Liver (tissue), 9 donors: ENCODE measurements around the gene RASA3. TPM values are rescaled to one million over a fixed set of nuclear protein-coding genes. Genes with fewer than 3 reads are reported as not detected.

Experiments used
- DNase-seq: peaks from one replicate; pipeline ENCODE4 v3.0.0-alpha.2; 2017; ENCODE audit warnings: low spot score
- H3K27ac ChIP-seq, 2 donors: one replicate each; pipeline ENCODE4 v1.7.0; 2013; ENCODE audit warnings: inconsistent platforms in 2 of 2, low read length in 2 of 2, control low read depth in 1 of 2, low read depth in 1 of 2, mild to moderate bottlenecking in 1 of 2
- H3K27me3 ChIP-seq, 4 donors: one replicate each; pipeline versions ENCODE4 v1.6.1 to v1.7.0; 2013; ENCODE audit warnings: low read length in 3 of 4, inconsistent platforms in 1 of 4, mild to moderate bottlenecking in 1 of 4, moderate library complexity in 1 of 4; ENCODE audit not compliant: control insufficient read depth in 4 of 4, insufficient read depth in 4 of 4
- H3K36me3 ChIP-seq, 4 donors: one replicate each; pipeline versions ENCODE4 v1.6.1 to v1.7.0; 2013; ENCODE audit warnings: low read length in 3 of 4, mild to moderate bottlenecking in 3 of 4, low read depth in 1 of 4, moderate library complexity in 1 of 4; ENCODE audit not compliant: control insufficient read depth in 4 of 4, insufficient read depth in 3 of 4
- H3K4me1 ChIP-seq, 4 donors: one replicate each; pipeline versions ENCODE4 v1.6.1 to v1.7.0; 2013; ENCODE audit warnings: low read length in 3 of 4, mild to moderate bottlenecking in 3 of 4, moderate library complexity in 1 of 4; ENCODE audit not compliant: control insufficient read depth in 4 of 4, insufficient read depth in 4 of 4
- H3K4me3 ChIP-seq, 3 donors: one replicate each; pipeline versions ENCODE4 v1.6.1 to v1.7.0; 2013; ENCODE audit warnings: low read length in 3 of 3, control low read depth in 1 of 3, low read depth in 1 of 3, mild to moderate bottlenecking in 1 of 3
- H3K9ac ChIP-seq, 2 donors: one replicate each; pipeline ENCODE4 v1.7.0; 2013; ENCODE audit warnings: low read length in 2 of 2, mild to moderate bottlenecking in 2 of 2, moderate library complexity in 2 of 2, control low read depth in 1 of 2, low read depth in 1 of 2
- H3K9me3 ChIP-seq, 4 donors: one replicate each; pipeline versions ENCODE4 v1.6.1 to v1.7.0; 2013; ENCODE audit warnings: low read length in 3 of 4; ENCODE audit not compliant: control insufficient read depth in 4 of 4
- FOXA1 ChIP-seq: IDR thresholded peaks from 2 replicates; pipeline ENCODE4 v1.6.1; 2016; ENCODE audit warnings: antibody characterized with exemption
- FOXA2 ChIP-seq: IDR thresholded peaks from 2 replicates; pipeline ENCODE4 v1.6.1; 2016; ENCODE audit warnings: antibody characterized with exemption
- GABPA ChIP-seq, 2 donors: IDR thresholded peaks in 1 of 2; conservative IDR thresholded peaks in 1 of 2; 2 replicates each; pipeline ENCODE4 v1.6.1; 2016; ENCODE audit warnings: antibody characterized with exemption in 2 of 2, mild to moderate bottlenecking in 1 of 2, moderate library complexity in 1 of 2
- HNF4A ChIP-seq, 2 donors: conservative IDR thresholded peaks; 2 replicates each; pipeline ENCODE4 v1.6.1; 2016; ENCODE audit warnings: antibody characterized with exemption in 2 of 2, mild to moderate bottlenecking in 2 of 2
- HNF4G ChIP-seq: IDR thresholded peaks from 2 replicates; pipeline ENCODE4 v1.6.1; 2016; ENCODE audit warnings: antibody characterized with exemption
- JUND ChIP-seq, 2 donors: IDR thresholded peaks; 2 replicates each; pipeline ENCODE4 v1.6.1; 2016; ENCODE audit warnings: antibody characterized with exemption in 2 of 2
- NR2F2 ChIP-seq: IDR thresholded peaks from 2 replicates; pipeline ENCODE4 v1.6.1; 2016; ENCODE audit warnings: antibody characterized with exemption
- RAD21 ChIP-seq, 2 donors: IDR thresholded peaks; 2 replicates each; pipeline ENCODE4 v1.6.1; 2016; ENCODE audit warnings: antibody characterized with exemption in 2 of 2, mild to moderate bottlenecking in 2 of 2
- RXRA ChIP-seq, 2 donors: IDR thresholded peaks; 2 replicates each; pipeline ENCODE4 v1.6.1; 2017 to 2018; ENCODE audit warnings: antibody characterized with exemption in 2 of 2, mild to moderate bottlenecking in 1 of 2
- SP1 ChIP-seq: IDR thresholded peaks from 2 replicates; pipeline ENCODE4 v1.6.1; 2018; ENCODE audit warnings: antibody characterized with exemption, mild to moderate bottlenecking
- TAF1 ChIP-seq: conservative IDR thresholded peaks from 2 replicates; pipeline ENCODE4 v1.6.1; 2016; ENCODE audit warnings: antibody characterized with exemption, mild to moderate bottlenecking
- YY1 ChIP-seq: IDR thresholded peaks from 2 replicates; pipeline ENCODE4 v1.6.1; 2016; ENCODE audit warnings: antibody characterized with exemption, mild to moderate bottlenecking
- WGBS: extraction: QIAGEN DNeasy Blood & Tissue Kit; methylation state at CpG from one replicate; pipeline ENCODE4 v1.1.7; 2013; 5-methylcytosine and 5-hydroxymethylcytosine counted together
- polyA plus RNA-seq, 2 donors: library from polyadenylated mRNA; stranded (reverse) in 1 of 2; unstranded in 1 of 2; fragments of 200-250 nt in 1 of 2; fragments of >200 nt in 1 of 2; fragmentation: Nextera tagmentation in 1 of 2; extraction: Ambion mirVana in 1 of 2; gene quantifications; one replicate each; pipeline versions ENCODE4 v1.2.1 to v1.2.3, GENCODE V29; 2013 to 2015
- total RNA-seq, 2 donors: library from RNA; depleted of rRNA; stranded (reverse); fragments of >200 nt; gene quantifications; one replicate each; pipeline ENCODE4 v1.2.3, GENCODE V29; 2014
- TF ChIP-seq, protein P1 (sequence below): IDR thresholded peaks from 2 replicates; pipeline ENCODE4 v1.6.1; 2016; ENCODE audit warnings: antibody characterized with exemption
- TF ChIP-seq, protein P2 (sequence below): IDR thresholded peaks from 2 replicates; pipeline ENCODE4 v1.6.1; 2016; ENCODE audit warnings: antibody characterized with exemption
- TF ChIP-seq, protein P3 (sequence below): IDR thresholded peaks from 2 replicates; pipeline ENCODE4 v1.6.1; 2016; ENCODE audit warnings: antibody characterized with exemption
- donor health status: healthy.
- donor health status: healthy.
- donor health status: healthy.
- donor health status: healthy.
- donor health status: healthy.

Gene RASA3
- total and polyA plus RNA-seq, 4 donors = 0.64 to 5.9 (median 3.8) TPM

DNA sequence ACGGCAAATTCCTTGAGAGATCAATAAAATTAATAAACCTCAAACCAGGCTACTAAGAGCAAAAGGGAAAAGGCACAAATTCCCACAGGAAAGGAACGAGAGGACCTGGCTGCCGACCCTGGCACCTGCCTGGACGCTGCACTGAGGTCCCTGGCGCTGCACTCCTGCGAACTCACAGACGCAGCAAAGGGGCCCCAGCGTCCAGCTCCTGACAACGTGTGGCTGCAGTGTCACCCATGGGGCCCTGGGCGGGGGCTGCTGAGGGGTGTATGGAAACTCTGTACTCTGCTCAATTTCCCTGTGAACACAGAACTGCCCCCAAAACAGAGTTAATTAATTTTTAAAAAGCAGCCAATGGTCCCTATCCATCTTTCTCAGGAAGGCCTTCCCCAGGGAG, 97.2 kb downstream of the RASA3 start:
- Histone ChIP-seq H3K9me3 (no peaks in the 10 kb centered on the region), H3K27me3 (no peaks in the 10 kb centered on the region), H3K36me3 (no peaks in the 10 kb centered on the region), H3K27ac (peak overlapping the region in 1 of 2 donors; percentile 21), H3K4me3 (no peak overlapping the region), H3K4me1 (peaks cover 0 to 1% (median 0%) of the 10 kb centered on the region in 4 donors), H3K9ac (no peak overlapping the region)
- DNase-seq = no peak
- WGBS = 62% methylated on average over 10 of the region's 10 CpGs
- TF ChIP-seq JUND (IDR thresholded peaks at IDR 0.05) (no peak), TAF1 (no peak), YY1 (no peak), RXRA (IDR thresholded peaks at IDR 0.05) (no peak), HNF4G (no peak), GABPA (IDR thresholded peaks at IDR 0.05 in 1 of 2, conservative IDR thresholded peaks at IDR 0.05 in 1 of 2) (no peak), NR2F2 (no peak), FOXA1 (no peak), HNF4A (conservative IDR thresholded peaks at IDR 0.05) (no peak), RAD21 (IDR thresholded peaks at IDR 0.05) (no peak)
- TF ChIP-seq, protein P1, sequence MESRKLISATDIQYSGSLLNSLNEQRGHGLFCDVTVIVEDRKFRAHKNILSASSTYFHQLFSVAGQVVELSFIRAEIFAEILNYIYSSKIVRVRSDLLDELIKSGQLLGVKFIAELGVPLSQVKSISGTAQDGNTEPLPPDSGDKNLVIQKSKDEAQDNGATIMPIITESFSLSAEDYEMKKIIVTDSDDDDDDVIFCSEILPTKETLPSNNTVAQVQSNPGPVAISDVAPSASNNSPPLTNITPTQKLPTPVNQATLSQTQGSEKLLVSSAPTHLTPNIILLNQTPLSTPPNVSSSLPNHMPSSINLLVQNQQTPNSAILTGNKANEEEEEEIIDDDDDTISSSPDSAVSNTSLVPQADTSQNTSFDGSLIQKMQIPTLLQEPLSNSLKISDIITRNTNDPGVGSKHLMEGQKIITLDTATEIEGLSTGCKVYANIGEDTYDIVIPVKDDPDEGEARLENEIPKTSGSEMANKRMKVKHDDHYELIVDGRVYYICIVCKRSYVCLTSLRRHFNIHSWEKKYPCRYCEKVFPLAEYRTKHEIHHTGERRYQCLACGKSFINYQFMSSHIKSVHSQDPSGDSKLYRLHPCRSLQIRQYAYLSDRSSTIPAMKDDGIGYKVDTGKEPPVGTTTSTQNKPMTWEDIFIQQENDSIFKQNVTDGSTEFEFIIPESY = no peak
- TF ChIP-seq, protein P2, sequence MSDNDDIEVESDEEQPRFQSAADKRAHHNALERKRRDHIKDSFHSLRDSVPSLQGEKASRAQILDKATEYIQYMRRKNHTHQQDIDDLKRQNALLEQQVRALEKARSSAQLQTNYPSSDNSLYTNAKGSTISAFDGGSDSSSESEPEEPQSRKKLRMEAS = no peak
- TF ChIP-seq, protein P3, sequence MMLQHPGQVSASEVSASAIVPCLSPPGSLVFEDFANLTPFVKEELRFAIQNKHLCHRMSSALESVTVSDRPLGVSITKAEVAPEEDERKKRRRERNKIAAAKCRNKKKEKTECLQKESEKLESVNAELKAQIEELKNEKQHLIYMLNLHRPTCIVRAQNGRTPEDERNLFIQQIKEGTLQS = no peak

DNA sequence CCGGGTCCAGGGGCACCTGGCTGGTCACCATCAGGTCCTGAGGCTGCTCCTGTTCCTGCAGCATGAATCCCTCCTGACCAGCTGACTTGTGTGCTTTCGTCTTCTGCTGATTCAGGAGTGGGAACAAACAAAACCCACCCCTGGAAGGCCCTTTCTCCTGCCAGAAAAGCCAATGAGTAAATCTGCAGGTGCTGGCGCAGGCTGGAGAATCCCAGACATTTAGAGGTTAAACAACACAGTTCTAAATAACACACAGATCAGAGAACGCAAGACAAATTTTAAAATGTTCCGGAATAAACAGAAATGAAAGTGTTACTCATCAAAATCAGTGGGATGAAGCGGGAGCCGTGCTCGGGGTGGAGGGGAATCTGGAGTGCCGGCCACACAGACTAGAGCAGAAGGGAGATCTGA, 97.9 kb downstream of the RASA3 start:
- no peak overlapping the region for H3K9ac ChIP-seq
- no peaks in the 10 kb centered on the region for H3K4me1 ChIP-seq
- H3K27ac ChIP-seq = no peak overlapping the region
- H3K36me3 ChIP-seq = no peaks in the 10 kb centered on the region
- WGBS = 63% methylated on average over 9 of the region's 9 CpGs
- no peak for DNase-seq
- no peaks in the 10 kb centered on the region for H3K9me3 ChIP-seq
- H3K4me3 ChIP-seq = no peak overlapping the region
- H3K27me3 ChIP-seq = no peaks in the 10 kb centered on the region
- TF ChIP-seq FOXA2 = no peak
- TF ChIP-seq, protein P2 = no peak

DNA sequence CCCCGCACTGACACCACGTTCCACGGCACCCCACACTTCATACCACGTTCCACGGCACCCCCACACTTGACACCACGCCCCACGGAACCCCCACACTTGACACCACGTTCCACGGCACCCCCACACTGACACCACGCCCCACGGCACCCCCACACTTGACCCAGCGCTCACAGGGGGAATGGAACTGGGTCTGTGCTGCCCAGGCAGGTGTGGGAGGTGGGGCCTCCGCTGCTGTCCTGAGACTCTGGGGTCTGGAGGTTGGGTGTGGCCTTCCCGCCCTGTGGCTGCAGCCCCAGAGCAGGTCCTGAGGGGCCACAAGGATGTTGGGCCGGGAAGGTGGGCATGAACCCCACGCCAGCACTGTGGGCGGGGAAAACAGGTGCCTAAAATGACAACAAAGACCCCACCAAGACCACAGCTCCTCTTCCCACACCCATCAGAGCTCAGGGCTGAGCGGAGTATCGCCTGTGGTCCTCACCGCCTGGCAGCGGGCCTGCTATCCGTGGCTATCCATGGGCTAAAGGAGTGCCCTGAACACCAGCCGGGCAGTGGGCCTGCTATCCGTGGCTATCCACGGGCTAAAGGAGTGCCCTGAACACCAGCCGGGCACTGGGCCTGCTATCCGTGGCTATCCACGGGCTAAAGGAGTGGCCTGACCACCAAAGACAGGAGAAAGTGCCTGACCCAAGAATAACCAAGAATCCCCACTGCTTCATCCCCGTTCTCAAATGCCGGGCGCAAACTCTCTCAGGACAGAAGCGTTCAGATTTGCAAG, 98.7 kb downstream of the RASA3 start:
- Histone ChIP-seq H3K27ac (no peak overlapping the region), H3K36me3 (no peaks in the 10 kb centered on the region), H3K4me1 (no peaks in the 10 kb centered on the region), H3K9ac (no peak overlapping the region), H3K9me3 (no peaks in the 10 kb centered on the region), H3K4me3 (no peak overlapping the region), H3K27me3 (no peaks in the 10 kb centered on the region)
- DNase-seq = no peak
- WGBS = 96% methylated on average over 32 of the region's 32 CpGs
- TF ChIP-seq, protein P3 = no peak
- TF ChIP-seq NR2F2 = no peak
- TF ChIP-seq YY1 = no peak
- no peak for TF ChIP-seq SP1
- no peak for TF ChIP-seq JUND (IDR thresholded peaks at IDR 0.05)
- no peak for TF ChIP-seq TAF1
- TF ChIP-seq GABPA (IDR thresholded peaks at IDR 0.05 in 1 of 2, conservative IDR thresholded peaks at IDR 0.05 in 1 of 2) = no peak
- TF ChIP-seq FOXA1 = no peak
- TF ChIP-seq, protein P2 = no peak
- TF ChIP-seq RXRA (IDR thresholded peaks at IDR 0.05) = no peak
